HG03039 (cell line): ENCODE measurements around the gene CEP152.
"Not testable (repeated sequence)": the region's sequence is repeated elsewhere in the genome, so short reads cannot be mapped to it uniquely, and the experiment has no call there.

Experiments
- ATAC-seq: cut with Tn5 transposase; IDR thresholded peaks from one replicate; pipeline ENCODE4 v1.9.1; 2021; ENCODE audit warnings: mild to moderate bottlenecking, moderate library complexity; ENCODE audit not compliant: unreplicated experiment

Gene CEP152, protein sequence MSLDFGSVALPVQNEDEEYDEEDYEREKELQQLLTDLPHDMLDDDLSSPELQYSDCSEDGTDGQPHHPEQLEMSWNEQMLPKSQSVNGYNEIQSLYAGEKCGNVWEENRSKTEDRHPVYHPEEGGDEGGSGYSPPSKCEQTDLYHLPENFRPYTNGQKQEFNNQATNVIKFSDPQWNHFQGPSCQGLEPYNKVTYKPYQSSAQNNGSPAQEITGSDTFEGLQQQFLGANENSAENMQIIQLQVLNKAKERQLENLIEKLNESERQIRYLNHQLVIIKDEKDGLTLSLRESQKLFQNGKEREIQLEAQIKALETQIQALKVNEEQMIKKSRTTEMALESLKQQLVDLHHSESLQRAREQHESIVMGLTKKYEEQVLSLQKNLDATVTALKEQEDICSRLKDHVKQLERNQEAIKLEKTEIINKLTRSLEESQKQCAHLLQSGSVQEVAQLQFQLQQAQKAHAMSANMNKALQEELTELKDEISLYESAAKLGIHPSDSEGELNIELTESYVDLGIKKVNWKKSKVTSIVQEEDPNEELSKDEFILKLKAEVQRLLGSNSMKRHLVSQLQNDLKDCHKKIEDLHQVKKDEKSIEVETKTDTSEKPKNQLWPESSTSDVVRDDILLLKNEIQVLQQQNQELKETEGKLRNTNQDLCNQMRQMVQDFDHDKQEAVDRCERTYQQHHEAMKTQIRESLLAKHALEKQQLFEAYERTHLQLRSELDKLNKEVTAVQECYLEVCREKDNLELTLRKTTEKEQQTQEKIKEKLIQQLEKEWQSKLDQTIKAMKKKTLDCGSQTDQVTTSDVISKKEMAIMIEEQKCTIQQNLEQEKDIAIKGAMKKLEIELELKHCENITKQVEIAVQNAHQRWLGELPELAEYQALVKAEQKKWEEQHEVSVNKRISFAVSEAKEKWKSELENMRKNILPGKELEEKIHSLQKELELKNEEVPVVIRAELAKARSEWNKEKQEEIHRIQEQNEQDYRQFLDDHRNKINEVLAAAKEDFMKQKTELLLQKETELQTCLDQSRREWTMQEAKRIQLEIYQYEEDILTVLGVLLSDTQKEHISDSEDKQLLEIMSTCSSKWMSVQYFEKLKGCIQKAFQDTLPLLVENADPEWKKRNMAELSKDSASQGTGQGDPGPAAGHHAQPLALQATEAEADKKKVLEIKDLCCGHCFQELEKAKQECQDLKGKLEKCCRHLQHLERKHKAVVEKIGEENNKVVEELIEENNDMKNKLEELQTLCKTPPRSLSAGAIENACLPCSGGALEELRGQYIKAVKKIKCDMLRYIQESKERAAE (N-terminal part only)

GRCh38 chr15:48810414-48811324, at the start of gene CEP152:
TSS of gene CEP152 (minus strand) at chr15:48811069. CDS start at chr15:48805649, 5,420 bp downstream.
- ATAC-seq, result peak; percentile 97

GRCh38 chr15:48859426-48859825, 48.6 kb upstream of the CEP152 start:
- no peak for ATAC-seq

DNA sequence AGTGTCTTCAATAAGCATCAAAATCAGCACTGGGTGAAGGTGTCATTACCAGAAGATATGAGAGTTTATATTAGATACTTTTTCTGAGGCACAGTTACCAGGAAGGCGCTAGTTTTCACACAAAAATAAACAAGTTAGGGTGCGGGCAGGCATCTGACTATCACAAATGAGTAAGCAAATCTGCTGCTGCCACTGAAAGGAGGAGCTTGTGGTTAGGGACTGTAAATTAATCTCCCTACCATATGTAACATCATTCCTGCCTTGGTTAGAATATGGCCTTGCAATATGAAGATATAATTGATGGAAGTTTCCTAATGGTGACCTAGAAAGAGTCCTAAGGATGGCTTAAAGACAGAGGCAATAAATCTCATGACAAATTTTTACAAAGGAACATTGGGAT, 47.5 kb upstream of the CEP152 start:
- ATAC-seq, result no peak

DNA sequence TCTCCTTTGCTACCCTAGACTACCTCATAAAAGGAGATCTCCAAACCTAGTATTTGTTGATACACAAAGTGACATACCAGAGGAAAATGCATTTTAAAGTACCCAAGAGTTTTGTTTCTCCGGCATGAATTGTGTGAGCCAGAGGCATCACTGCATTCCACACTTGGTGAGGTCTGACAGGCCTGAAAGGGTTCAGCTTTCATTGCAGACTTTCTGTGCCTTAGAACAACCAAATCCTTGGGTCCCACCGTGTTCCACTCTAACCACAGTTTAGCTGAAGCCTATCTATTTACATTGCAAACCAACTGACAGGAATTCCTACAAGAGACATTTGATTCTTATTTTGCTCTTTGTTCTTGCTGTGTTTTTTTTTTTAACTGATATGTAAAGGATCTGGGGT, 46.1 kb upstream of the CEP152 start:
- no peak for ATAC-seq

- no peak for ATAC-seq
Measured at GRCh38 chr15:48855501-48856440, 44.9 kb upstream of the CEP152 start.

DNA sequence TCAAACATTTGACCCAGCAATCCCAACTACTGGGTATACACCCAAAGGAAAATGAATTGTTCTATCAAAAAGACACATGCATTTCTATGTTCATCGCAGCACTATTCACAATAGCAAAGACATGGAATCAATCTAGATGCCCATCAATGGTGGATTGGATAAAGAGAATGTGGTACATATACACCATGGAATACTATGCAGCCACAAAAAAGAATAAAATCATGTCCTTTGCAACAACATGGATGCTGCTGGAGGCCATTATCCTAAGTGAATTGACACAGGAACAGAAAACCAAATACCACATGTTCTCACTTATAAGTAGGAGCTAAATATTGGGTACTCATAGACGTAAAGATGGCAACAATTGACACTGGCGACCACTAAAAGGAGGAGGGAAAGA, 43.6 kb upstream of the CEP152 start:
- not testable (repeated sequence) for ATAC-seq

- ATAC-seq, result no peak
Measured at GRCh38 chr15:48851956-48852355, 41.1 kb upstream of the CEP152 start.

DNA sequence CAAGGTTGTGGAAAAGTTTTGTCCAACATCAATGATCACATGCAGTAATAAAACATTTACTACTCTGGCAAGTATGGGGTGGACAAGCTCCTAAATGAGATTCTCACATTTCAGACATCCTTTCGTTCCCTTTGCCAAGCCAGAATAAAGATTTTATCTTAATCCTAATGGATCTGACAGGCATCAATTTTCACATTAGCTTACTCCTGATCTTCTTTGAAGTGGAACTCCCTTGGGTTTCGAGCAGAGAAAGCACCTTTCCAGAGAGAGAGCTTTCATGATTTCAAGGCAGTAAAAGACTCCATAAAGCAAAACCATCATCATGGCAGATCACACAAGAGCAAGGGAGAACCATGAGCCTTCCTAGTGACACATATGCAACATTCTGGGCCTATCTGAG, 39.8 kb upstream of the CEP152 start:
- ATAC-seq, result no peak

GRCh38 chr15:48845123-48845522, 34.3 kb upstream of the CEP152 start:
- no peak for ATAC-seq

- ATAC-seq, result no peak
Measured at GRCh38 chr15:48842501-48842900, 31.6 kb upstream of the CEP152 start.

DNA sequence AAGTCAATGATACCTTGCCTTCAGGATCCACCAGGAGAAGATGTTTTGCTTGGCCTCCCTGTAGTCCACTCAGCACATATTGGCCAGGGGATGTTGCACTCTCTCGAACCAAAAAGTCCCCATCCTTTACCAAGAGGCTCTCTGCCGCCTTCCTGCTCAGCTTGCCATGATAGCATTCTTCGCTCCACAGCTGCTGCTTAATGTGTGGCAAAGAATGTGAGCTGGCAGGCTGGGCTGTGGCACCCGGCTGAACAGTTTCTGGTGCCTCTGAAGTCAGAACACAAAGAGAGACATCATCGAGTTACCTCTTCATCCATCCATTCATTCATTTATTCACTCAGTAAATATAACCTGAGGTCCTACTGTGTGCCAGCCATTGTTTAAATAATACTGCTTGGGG, 23.9 kb upstream of the CEP152 start:
- no peak for ATAC-seq

DNA sequence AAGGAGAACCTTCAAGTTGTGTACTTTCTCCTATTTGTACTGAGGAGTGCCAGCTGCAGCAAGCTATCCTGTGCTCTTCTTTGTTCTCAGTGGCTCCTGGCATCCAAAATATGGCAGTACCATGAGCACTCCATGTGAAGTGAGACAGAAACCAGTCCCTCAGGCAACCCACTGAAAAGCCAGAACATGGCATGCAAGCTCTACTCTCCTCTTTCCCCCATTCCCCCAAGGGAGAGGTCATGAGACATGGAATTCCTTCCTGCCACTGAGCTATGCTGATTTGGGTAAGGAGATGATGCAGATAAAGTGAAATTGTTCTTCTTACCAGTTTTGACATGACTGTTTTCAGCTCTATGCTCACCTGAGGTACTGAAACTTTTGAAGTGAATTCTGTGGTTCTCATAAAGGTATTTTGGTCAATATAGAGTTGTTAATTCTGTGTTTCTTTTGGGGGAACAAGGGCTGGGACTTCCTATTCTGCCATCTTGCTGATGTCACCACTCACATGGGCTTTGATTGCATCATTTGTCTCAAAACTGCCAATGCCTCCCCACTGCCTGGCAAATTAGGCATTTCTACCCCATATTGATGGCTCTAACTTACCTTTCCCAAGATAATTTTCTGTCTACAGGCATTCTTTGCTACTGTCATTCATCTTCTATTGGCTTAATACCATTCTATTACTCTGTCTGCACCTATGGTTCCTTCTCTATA, 22.8 kb upstream of the CEP152 start:
- no peak for ATAC-seq

- ATAC-seq, result no peak
Measured at GRCh38 chr15:48832648-48833047, 21.8 kb upstream of the CEP152 start.

- no peak for ATAC-seq
Measured at GRCh38 chr15:48828906-48829305, 18.0 kb upstream of the CEP152 start.

GRCh38 chr15:48828471-48828870, 17.6 kb upstream of the CEP152 start:
- ATAC-seq, result no peak

DNA sequence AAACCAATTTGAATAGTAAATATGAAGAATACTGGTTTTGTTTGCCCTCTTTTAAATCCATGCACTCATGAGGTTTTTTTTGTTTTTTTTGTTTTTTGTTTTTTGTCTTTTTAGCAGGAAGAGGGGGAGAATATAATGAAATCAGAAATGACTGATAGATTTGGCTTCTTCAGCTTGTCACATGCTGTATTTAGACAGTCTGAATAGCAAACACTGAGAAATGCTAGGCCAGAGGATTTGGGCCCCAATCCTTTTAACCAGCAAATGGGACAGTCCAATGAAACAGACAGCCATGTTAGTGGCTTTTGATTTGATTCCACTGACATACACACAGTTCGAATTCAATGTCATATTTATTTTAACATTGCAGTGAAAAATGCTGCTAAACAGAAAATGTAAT, 14.2 kb upstream of the CEP152 start:
- ATAC-seq, result no peak

DNA sequence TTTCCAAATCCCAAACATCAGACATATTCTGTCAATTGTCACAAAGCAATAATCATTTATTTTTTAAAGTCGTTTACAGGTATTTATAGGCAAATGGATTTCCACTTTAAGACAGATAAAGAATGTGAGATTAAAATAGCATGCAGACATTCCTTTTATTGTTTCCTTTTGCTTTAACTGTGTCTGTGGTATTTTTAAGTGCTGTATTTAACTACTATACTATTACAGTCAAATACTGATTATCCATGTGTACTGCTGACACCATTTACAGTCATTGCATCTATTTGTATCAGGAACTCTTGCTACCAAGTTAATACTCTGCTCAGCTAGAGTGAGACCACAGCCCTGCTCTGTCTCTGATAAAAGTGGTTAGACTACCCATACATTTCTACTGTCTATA, 12.8 kb upstream of the CEP152 start:
- ATAC-seq, result no peak

- ATAC-seq, result no peak
Measured at GRCh38 chr15:48823237-48823636, 12.4 kb upstream of the CEP152 start.
